ENCODE results near the gene MGLL. TPM values are rescaled to one million over a fixed set of nuclear protein-coding genes. Genes with fewer than 3 reads are reported as not detected.

MGLL gene
- total and polyA plus RNA-seq, 2 donors from 2014 or later = 74.2 to 250 TPM

DNA sequence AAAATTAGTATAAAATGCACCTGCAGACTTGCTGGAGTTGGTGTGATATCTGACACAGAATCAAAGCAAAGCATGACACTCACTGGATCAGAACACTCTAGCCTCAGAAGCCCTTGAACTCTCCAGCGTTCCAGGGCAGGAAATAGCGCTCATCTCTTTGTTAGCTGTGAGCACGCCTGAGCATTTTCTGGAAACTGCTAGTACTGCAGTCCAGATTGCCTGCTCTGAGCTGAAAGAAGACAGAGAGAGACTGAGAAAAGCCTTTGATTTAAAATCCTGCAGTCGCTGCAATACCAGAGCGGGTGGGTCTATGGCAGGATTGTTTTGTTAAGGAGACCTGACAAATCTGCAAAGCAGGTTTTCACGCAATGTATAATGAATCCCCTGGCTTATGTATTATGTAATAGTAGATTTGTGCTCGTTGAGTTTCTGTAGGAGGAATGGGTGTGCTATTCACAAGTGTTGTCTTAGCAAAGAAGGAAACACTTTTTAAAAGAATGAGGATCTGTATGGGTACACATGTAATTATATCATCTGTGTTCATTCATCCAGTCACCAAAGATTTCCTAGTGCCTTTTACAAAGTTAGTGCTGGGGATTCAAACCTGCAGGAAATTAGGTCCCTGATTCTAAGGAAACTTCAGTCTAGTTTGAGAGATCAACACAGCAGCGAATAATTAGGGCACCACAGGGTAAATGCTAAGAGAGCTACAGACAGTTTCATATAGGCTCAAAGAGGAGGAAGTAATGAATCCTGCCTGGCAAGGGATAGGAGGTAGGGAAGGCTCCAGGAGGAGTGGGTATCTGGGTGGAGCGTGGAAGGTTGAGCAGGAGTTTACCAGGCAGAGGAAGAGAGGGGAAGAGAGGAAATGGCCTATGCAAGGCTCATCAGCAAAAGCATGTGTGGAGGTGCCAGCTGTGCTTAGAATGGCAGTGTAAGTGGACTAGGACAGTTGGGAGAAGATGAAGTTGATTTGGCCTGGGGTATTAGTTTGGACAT, 26.1 kb upstream of the MGLL start:
- intact Hi-C loops (cut with DNase I) = no loop called here
- H3K36me3 ChIP-seq (ENCODE audit: control insufficient read depth in 2 of 3, insufficient read depth in 3 of 3, low read length in 3 of 3) = no peaks in the 10 kb centered on the region
- H3K4me1 ChIP-seq (ENCODE audit: control insufficient read depth in 2 of 3, insufficient read depth in 2 of 3, low read depth in 1 of 3, low read length in 3 of 3) = no peaks in the 10 kb centered on the region
- DNase-seq = peak in 3 of 5 donors; percentile 32 to 58 (median 38)
- TF ChIP-seq, protein P1, sequence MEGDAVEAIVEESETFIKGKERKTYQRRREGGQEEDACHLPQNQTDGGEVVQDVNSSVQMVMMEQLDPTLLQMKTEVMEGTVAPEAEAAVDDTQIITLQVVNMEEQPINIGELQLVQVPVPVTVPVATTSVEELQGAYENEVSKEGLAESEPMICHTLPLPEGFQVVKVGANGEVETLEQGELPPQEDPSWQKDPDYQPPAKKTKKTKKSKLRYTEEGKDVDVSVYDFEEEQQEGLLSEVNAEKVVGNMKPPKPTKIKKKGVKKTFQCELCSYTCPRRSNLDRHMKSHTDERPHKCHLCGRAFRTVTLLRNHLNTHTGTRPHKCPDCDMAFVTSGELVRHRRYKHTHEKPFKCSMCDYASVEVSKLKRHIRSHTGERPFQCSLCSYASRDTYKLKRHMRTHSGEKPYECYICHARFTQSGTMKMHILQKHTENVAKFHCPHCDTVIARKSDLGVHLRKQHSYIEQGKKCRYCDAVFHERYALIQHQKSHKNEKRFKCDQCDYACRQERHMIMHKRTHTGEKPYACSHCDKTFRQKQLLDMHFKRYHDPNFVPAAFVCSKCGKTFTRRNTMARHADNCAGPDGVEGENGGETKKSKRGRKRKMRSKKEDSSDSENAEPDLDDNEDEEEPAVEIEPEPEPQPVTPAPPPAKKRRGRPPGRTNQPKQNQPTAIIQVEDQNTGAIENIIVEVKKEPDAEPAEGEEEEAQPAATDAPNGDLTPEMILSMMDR (IDR thresholded peaks at IDR 0.05; ENCODE audit: borderline replicate concordance, extremely low read depth, insufficient read depth) = no peak
- no peak overlapping the region for H3K27ac ChIP-seq (ENCODE audit: low read depth in 2 of 2, low read length in 2 of 2)
- no peaks in the 10 kb centered on the region for H3K9me3 ChIP-seq (ENCODE audit: control insufficient read depth in 2 of 3, insufficient read depth in 1 of 3, low read length in 3 of 3)
- no peak for FAIRE-seq
- no peaks in the 10 kb centered on the region for H3K27me3 ChIP-seq (ENCODE audit: control insufficient read depth, insufficient read depth, low read length)
- H3K4me3 ChIP-seq (ENCODE audit: low read length in 3 of 3) = no peak overlapping the region
- no peak overlapping the region for H3K9ac ChIP-seq (ENCODE audit: low read length in 3 of 3)

DNA sequence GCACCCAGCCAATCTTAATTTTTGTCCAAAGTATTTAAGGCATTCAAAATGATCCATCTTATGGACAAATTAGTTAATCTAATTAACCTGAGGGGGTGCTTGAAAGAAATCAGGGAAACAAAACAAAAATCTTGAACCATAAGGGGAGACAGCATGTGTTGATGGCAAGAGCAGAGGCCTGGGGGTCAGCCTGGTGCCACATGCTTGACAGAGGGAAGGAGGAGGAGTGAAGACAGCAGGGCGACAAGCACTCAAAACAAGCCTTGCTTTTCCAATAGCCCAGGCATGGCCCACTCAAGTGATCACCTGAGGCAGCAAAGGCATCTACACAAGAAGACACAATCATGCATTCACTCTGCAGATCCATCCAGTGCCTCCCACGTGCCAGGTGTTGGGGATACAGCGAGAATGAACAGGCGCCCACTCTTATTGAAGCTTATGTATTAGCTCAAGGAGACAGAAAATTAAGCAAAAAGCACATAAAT, 25.0 kb upstream of the MGLL start:
- no peak overlapping the region for H3K4me3 ChIP-seq (ENCODE audit: low read length in 3 of 3)
- intact Hi-C loops (cut with DNase I) = no loop called here
- no peaks in the 10 kb centered on the region for H3K27me3 ChIP-seq (ENCODE audit: control insufficient read depth, insufficient read depth, low read length)
- H3K9ac ChIP-seq (ENCODE audit: low read length in 3 of 3) = no peak overlapping the region
- TF ChIP-seq, protein P1 (IDR thresholded peaks at IDR 0.05; ENCODE audit: borderline replicate concordance, extremely low read depth, insufficient read depth) = no peak
- H3K9me3 ChIP-seq (ENCODE audit: control insufficient read depth in 2 of 3, insufficient read depth in 1 of 3, low read length in 3 of 3) = no peaks in the 10 kb centered on the region
- DNase-seq = no peak
- no peak overlapping the region for H3K27ac ChIP-seq (ENCODE audit: low read depth in 2 of 2, low read length in 2 of 2)
- no peaks in the 10 kb centered on the region for H3K4me1 ChIP-seq (ENCODE audit: control insufficient read depth in 2 of 3, insufficient read depth in 2 of 3, low read depth in 1 of 3, low read length in 3 of 3)
- FAIRE-seq = no peak
- H3K36me3 ChIP-seq (ENCODE audit: control insufficient read depth in 2 of 3, insufficient read depth in 3 of 3, low read length in 3 of 3) = no peaks in the 10 kb centered on the region

- TF ChIP-seq, protein P1 (IDR thresholded peaks at IDR 0.05; ENCODE audit: borderline replicate concordance, extremely low read depth, insufficient read depth) = no peak
- no peak overlapping the region for H3K9ac ChIP-seq (ENCODE audit: low read length in 3 of 3)
- DNase-seq = no peak
Observed at GRCh38 chr3:127846576-127846975, 24.3 kb upstream of the MGLL start.

More at GRCh38 chr3:127846576-127846975, 24.3 kb upstream of the MGLL start:
- no peaks in the 10 kb centered on the region for H3K9me3 ChIP-seq (ENCODE audit: control insufficient read depth in 2 of 3, insufficient read depth in 1 of 3, low read length in 3 of 3)
- intact Hi-C loops (cut with DNase I) = no loop called here
- H3K36me3 ChIP-seq (ENCODE audit: control insufficient read depth in 2 of 3, insufficient read depth in 3 of 3, low read length in 3 of 3) = no peaks in the 10 kb centered on the region
- H3K4me3 ChIP-seq (ENCODE audit: low read length in 3 of 3) = no peak overlapping the region
- no peak for FAIRE-seq
- no peaks in the 10 kb centered on the region for H3K27me3 ChIP-seq (ENCODE audit: control insufficient read depth, insufficient read depth, low read length)
- no peaks in the 10 kb centered on the region for H3K4me1 ChIP-seq (ENCODE audit: control insufficient read depth in 2 of 3, insufficient read depth in 2 of 3, low read depth in 1 of 3, low read length in 3 of 3)
- no peak overlapping the region for H3K27ac ChIP-seq (ENCODE audit: low read depth in 2 of 2, low read length in 2 of 2)

All from kidney (tissue), 14 donors.